ENCODE measurements around the gene FHAD1.

- TF ChIP-seq CTCF (conservative IDR thresholded peaks at IDR 0.05; ENCODE audit: low read depth, low read length) (no peak), EZH2 (IDR thresholded peaks at IDR 0.05; ENCODE audit: borderline replicate concordance, low read depth, low read length, poor library complexity, severe bottlenecking) (no peak)
Measured at GRCh38 chr1:15330028-15330427, 83.0 kb downstream of the FHAD1 start.
